ENCODE data around the gene SPOUT1. TPM values are rescaled to one million over a fixed set of nuclear protein-coding genes. Genes with fewer than 3 reads are reported as not detected.
A peak's percentile ranks its signal among the peaks of the same experiment; 100 is the strongest.

The SPOUT1 gene
- total RNA-seq, 1 donor = 10.1 TPM

- Histone ChIP-seq H3K27me3 (ENCODE audit: insufficient read depth, low read length) (no peaks in the 10 kb centered on the region), H4K20me1 (ENCODE audit: insufficient read depth, low read length) (peaks cover 5% of the 10 kb centered on the region), H3K4me3 (ENCODE audit: insufficient read depth, low read length) (no peak overlapping the region), H3K4me1 (ENCODE audit: insufficient read depth, low read length) (peaks cover 13% of the 10 kb centered on the region), H3K27ac (ENCODE audit: low read depth, low read length) (no peak overlapping the region), H3K79me2 (ENCODE audit: insufficient read depth, low read length) (peaks cover 12% of the 10 kb centered on the region), H2AFZ (ENCODE audit: low read length) (no peak overlapping the region), H3K36me3 (ENCODE audit: insufficient read depth, low read length) (peaks cover 52% of the 10 kb centered on the region), H3K4me2 (ENCODE audit: insufficient read depth, low read length) (no peak overlapping the region), H3K9me3 (ENCODE audit: low read depth, low read length) (no peaks in the 10 kb centered on the region)
- TF ChIP-seq CTCF (IDR thresholded peaks at IDR 0.05; ENCODE audit: extremely low read depth, low read depth, low read length) = no peak
- DNase-seq (ENCODE audit: insufficient read length, low spot score, missing footprints) = peak; percentile 85
Observed at GRCh38 chr9:128823903-128824406, 5.6 kb downstream of the SPOUT1 start.

- DNase-seq (ENCODE audit: insufficient read length, low spot score, missing footprints) = no peak
- no peak for TF ChIP-seq CTCF (IDR thresholded peaks at IDR 0.05; ENCODE audit: extremely low read depth, low read depth, low read length)
- peaks cover 7% of the 10 kb centered on the region for H3K79me2 ChIP-seq (ENCODE audit: insufficient read depth, low read length)
- H3K9me3 ChIP-seq (ENCODE audit: low read depth, low read length) = no peaks in the 10 kb centered on the region
- H3K27ac ChIP-seq (ENCODE audit: low read depth, low read length) = no peak overlapping the region
- H4K20me1 ChIP-seq (ENCODE audit: insufficient read depth, low read length) = peaks cover 5% of the 10 kb centered on the region
- H3K4me1 ChIP-seq (ENCODE audit: insufficient read depth, low read length) = peaks cover 8% of the 10 kb centered on the region
- H3K4me2 ChIP-seq (ENCODE audit: insufficient read depth, low read length) = no peak overlapping the region
- no peak overlapping the region for H3K4me3 ChIP-seq (ENCODE audit: insufficient read depth, low read length)
- peaks cover 52% of the 10 kb centered on the region for H3K36me3 ChIP-seq (ENCODE audit: insufficient read depth, low read length)
- H3K27me3 ChIP-seq (ENCODE audit: insufficient read depth, low read length) = no peaks in the 10 kb centered on the region
- no peak overlapping the region for H2AFZ ChIP-seq (ENCODE audit: low read length)
Observed at GRCh38 chr9:128823362-128823902, 6.2 kb downstream of the SPOUT1 start.

- peaks cover 52% of the 10 kb centered on the region for H3K36me3 ChIP-seq (ENCODE audit: insufficient read depth, low read length)
- no peak overlapping the region for H3K27ac ChIP-seq (ENCODE audit: low read depth, low read length)
- no peak for DNase-seq (ENCODE audit: insufficient read length, low spot score, missing footprints)
Observed at GRCh38 chr9:128822407-128823042, 7.1 kb downstream of the SPOUT1 start.

More at GRCh38 chr9:128822407-128823042, 7.1 kb downstream of the SPOUT1 start:
- H3K9me3 ChIP-seq (ENCODE audit: low read depth, low read length) = no peaks in the 10 kb centered on the region
- H3K4me2 ChIP-seq (ENCODE audit: insufficient read depth, low read length) = no peak overlapping the region
- TF ChIP-seq CTCF (IDR thresholded peaks at IDR 0.05; ENCODE audit: extremely low read depth, low read depth, low read length) = no peak
- H3K27me3 ChIP-seq (ENCODE audit: insufficient read depth, low read length) = no peaks in the 10 kb centered on the region
- peaks cover 8% of the 10 kb centered on the region for H3K4me1 ChIP-seq (ENCODE audit: insufficient read depth, low read length)
- H3K4me3 ChIP-seq (ENCODE audit: insufficient read depth, low read length) = no peak overlapping the region
- H4K20me1 ChIP-seq (ENCODE audit: insufficient read depth, low read length) = peaks cover 5% of the 10 kb centered on the region
- H3K79me2 ChIP-seq (ENCODE audit: insufficient read depth, low read length) = no peaks in the 10 kb centered on the region
- no peak overlapping the region for H2AFZ ChIP-seq (ENCODE audit: low read length)
